ENCODE data around the gene DXO.
A peak's percentile ranks its signal among the peaks of the same experiment; 100 is the strongest.

Gene DXO

DNA sequence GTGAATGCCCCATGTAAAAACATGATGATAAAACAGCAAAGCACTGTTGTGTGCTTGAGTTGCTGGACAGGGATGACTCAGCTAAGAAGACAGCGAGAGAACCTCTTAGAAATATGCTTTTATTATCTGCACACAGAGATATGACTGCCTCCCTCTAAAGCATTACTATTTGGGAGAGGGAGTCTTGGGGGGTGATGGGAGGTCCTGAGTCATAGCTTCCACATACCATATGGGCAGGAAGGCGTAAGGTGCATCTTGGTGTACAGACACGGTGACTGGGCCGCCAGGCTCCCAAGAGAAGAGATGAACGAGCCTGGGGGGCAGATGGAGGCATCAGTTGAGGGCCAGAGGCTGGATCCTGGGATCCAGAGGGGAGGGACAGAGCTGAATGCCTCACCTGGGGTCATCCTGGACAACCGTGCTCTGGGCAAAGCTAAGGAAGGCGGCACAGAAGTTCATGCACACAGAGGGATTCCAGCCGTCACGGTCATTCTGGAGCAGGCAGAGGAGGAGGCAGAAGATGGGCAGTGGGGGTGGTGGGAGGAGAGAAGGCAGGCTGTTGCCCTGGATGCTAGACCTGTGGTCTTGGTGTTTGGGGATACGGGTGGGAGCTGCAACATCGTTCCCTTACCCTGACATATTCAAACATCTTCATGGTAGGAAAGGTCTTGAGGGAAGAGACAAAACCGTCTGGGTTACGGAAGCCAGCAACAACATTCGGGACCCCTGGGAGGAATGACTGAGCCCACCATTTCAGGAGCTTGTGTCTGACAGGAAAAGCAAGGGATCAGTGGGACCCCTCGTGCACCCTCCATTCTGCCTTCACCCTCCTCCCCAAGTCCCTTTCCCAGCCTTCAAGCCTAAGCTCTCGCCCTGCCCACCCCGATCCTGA is 2.0 kb downstream of the DXO start:
- no peak overlapping the region for H2AFZ ChIP-seq (ENCODE audit: low read depth, low read length)
- no peaks in the 10 kb centered on the region for H3K9me3 ChIP-seq (ENCODE audit: insufficient read depth, low read length, severe bottlenecking)
- peak overlapping the region; percentile 97 for H3K4me2 ChIP-seq (ENCODE audit: insufficient read depth, low read length)
- DNase-seq (no peak), ATAC-seq (ENCODE audit: insufficient read depth, low read depth) (no peak)
- peaks cover 57% of the 10 kb centered on the region for H3K36me3 ChIP-seq (ENCODE audit: insufficient read depth, low read length)
- TF ChIP-seq, protein P1, sequence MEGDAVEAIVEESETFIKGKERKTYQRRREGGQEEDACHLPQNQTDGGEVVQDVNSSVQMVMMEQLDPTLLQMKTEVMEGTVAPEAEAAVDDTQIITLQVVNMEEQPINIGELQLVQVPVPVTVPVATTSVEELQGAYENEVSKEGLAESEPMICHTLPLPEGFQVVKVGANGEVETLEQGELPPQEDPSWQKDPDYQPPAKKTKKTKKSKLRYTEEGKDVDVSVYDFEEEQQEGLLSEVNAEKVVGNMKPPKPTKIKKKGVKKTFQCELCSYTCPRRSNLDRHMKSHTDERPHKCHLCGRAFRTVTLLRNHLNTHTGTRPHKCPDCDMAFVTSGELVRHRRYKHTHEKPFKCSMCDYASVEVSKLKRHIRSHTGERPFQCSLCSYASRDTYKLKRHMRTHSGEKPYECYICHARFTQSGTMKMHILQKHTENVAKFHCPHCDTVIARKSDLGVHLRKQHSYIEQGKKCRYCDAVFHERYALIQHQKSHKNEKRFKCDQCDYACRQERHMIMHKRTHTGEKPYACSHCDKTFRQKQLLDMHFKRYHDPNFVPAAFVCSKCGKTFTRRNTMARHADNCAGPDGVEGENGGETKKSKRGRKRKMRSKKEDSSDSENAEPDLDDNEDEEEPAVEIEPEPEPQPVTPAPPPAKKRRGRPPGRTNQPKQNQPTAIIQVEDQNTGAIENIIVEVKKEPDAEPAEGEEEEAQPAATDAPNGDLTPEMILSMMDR (IDR thresholded peaks at IDR 0.05; ENCODE audit: borderline replicate concordance, extremely low read depth, low read length, poor library complexity, severe bottlenecking): no peak
- TF ChIP-seq EZH2 (IDR thresholded peaks at IDR 0.05; ENCODE audit: borderline replicate concordance, low read depth, low read length, severe bottlenecking): no peak
- peaks cover 41% of the 10 kb centered on the region for H3K4me1 ChIP-seq (ENCODE audit: insufficient read depth, low read length)
- H3K79me2 ChIP-seq (ENCODE audit: insufficient read depth, low read length): peaks cover 41% of the 10 kb centered on the region
- H3K9ac ChIP-seq (ENCODE audit: low read depth, low read length): peak overlapping the region; percentile 69; the same call in 1 of the 2 replicates
- H3K27me3 ChIP-seq (ENCODE audit: insufficient read depth, low read length, poor library complexity): no peaks in the 10 kb centered on the region
- peak overlapping the region in 1 of 2 experiments; percentile 77; a peak in 1 of 4 replicates for H3K4me3 ChIP-seq (ENCODE audit: low read depth in 1 of 2, low read length in 2 of 2)
- peaks cover 6% of the 10 kb centered on the region; the same call in 1 of the 2 replicates for H4K20me1 ChIP-seq (ENCODE audit: insufficient read depth, low read length)
- H3K27ac ChIP-seq (ENCODE audit: low read length): 0 out of 2 replicates have a peak overlapping the region, but pooled peaks have one; percentile 18

- peaks cover 65% of the 10 kb centered on the region for H3K36me3 ChIP-seq (ENCODE audit: insufficient read depth, low read length)
- no peak overlapping the region for H2AFZ ChIP-seq (ENCODE audit: low read depth, low read length)
- peaks cover 41% of the 10 kb centered on the region for H3K4me1 ChIP-seq (ENCODE audit: insufficient read depth, low read length)
- peaks cover 41% of the 10 kb centered on the region for H3K79me2 ChIP-seq (ENCODE audit: insufficient read depth, low read length)
- H3K9ac ChIP-seq (ENCODE audit: low read depth, low read length): no peak overlapping the region
- H3K27me3 ChIP-seq (ENCODE audit: insufficient read depth, low read length, poor library complexity): no peaks in the 10 kb centered on the region
- H3K4me2 ChIP-seq (ENCODE audit: insufficient read depth, low read length): no peak overlapping the region
- no peak for ATAC-seq (ENCODE audit: insufficient read depth, low read depth)
- no peak overlapping the region for H3K27ac ChIP-seq (ENCODE audit: low read length)
- TF ChIP-seq, protein P1 (IDR thresholded peaks at IDR 0.05; ENCODE audit: borderline replicate concordance, extremely low read depth, low read length, poor library complexity, severe bottlenecking): no peak
- no peak for TF ChIP-seq EZH2 (IDR thresholded peaks at IDR 0.05; ENCODE audit: borderline replicate concordance, low read depth, low read length, severe bottlenecking)
- H3K4me3 ChIP-seq (ENCODE audit: low read depth in 1 of 2, low read length in 2 of 2): no peak overlapping the region
- peaks cover 6% of the 10 kb centered on the region; the same call in 1 of the 2 replicates for H4K20me1 ChIP-seq (ENCODE audit: insufficient read depth, low read length)
- H3K9me3 ChIP-seq (ENCODE audit: insufficient read depth, low read length, severe bottlenecking): no peaks in the 10 kb centered on the region
- no peak for DNase-seq
These were observed 2.9 kb downstream of the DXO start for GRCh38 chr6:31968791-31969711.

- ATAC-seq (ENCODE audit: insufficient read depth, low read depth): no peak
- peaks cover 72% of the 10 kb centered on the region for H3K36me3 ChIP-seq (ENCODE audit: insufficient read depth, low read length)
- no peak for TF ChIP-seq EZH2 (IDR thresholded peaks at IDR 0.05; ENCODE audit: borderline replicate concordance, low read depth, low read length, severe bottlenecking)
- TF ChIP-seq, protein P1 (IDR thresholded peaks at IDR 0.05; ENCODE audit: borderline replicate concordance, extremely low read depth, low read length, poor library complexity, severe bottlenecking): no peak
These were observed 3.6 kb downstream of the DXO start for GRCh38 chr6:31968326-31968725.

More at GRCh38 chr6:31968326-31968725, 3.6 kb downstream of the DXO start:
- Histone ChIP-seq H3K4me3 (ENCODE audit: low read depth in 1 of 2, low read length in 2 of 2) (no peak overlapping the region), H3K79me2 (ENCODE audit: insufficient read depth, low read length) (peaks cover 34% of the 10 kb centered on the region), H3K27me3 (ENCODE audit: insufficient read depth, low read length, poor library complexity) (no peaks in the 10 kb centered on the region), H2AFZ (ENCODE audit: low read depth, low read length) (no peak overlapping the region), H3K9me3 (ENCODE audit: insufficient read depth, low read length, severe bottlenecking) (no peaks in the 10 kb centered on the region), H4K20me1 (ENCODE audit: insufficient read depth, low read length) (peaks cover 6% of the 10 kb centered on the region; the same call in 1 of the 2 replicates), H3K4me2 (ENCODE audit: insufficient read depth, low read length) (no peak overlapping the region), H3K4me1 (ENCODE audit: insufficient read depth, low read length) (peaks cover 35% of the 10 kb centered on the region), H3K9ac (ENCODE audit: low read depth, low read length) (no peak overlapping the region), H3K27ac (ENCODE audit: low read length) (no peak overlapping the region)
- DNase-seq: no peak
